ENCODE data around the gene CABCOCO1.

CABCOCO1 gene

GRCh38 chr10:61627266-61627665 is 35.5 kb upstream of the CABCOCO1 start:
- no peak overlapping the region for H3K27ac ChIP-seq
- H3K27me3 ChIP-seq: no peaks in the 10 kb centered on the region
- H3K4me1 ChIP-seq: peaks cover 0 to 30% (median 13%) of the 10 kb centered on the region in 4 donors
- no peaks in the 10 kb centered on the region for H3K36me3 ChIP-seq
- intact Hi-C loops (cut with DNase I; ENCODE audit: low total_unique reads): no loop called here
- TF ChIP-seq CTCF (IDR thresholded peaks at IDR 0.05): no peak
- H3K4me3 ChIP-seq: no peak overlapping the region
- H3K9me3 ChIP-seq: no peaks in the 10 kb centered on the region
- DNase-seq: no peak

- H3K27ac ChIP-seq: peak overlapping the region; percentile 46 to 51
- no peak for TF ChIP-seq CTCF (IDR thresholded peaks at IDR 0.05)
- intact Hi-C loops (cut with DNase I; ENCODE audit: low total_unique reads): no loop called here
- no peak for DNase-seq
- peaks cover 0 to 26% (median 11%) of the 10 kb centered on the region in 4 donors for H3K4me1 ChIP-seq
- H3K4me3 ChIP-seq: no peak overlapping the region
- no peaks in the 10 kb centered on the region for H3K27me3 ChIP-seq
- H3K9me3 ChIP-seq: no peaks in the 10 kb centered on the region
- no peaks in the 10 kb centered on the region for H3K36me3 ChIP-seq
Observed at GRCh38 chr10:61628151-61628874, 34.4 kb upstream of the CABCOCO1 start.

- intact Hi-C loops (cut with DNase I; ENCODE audit: low total_unique reads): no loop called here
- no peak overlapping the region for H3K4me3 ChIP-seq
- peaks cover 0 to 25% (median 10%) of the 10 kb centered on the region in 4 donors for H3K4me1 ChIP-seq
- peak overlapping the region; percentile 46 to 51 for H3K27ac ChIP-seq
- DNase-seq: no peak
- H3K27me3 ChIP-seq: no peaks in the 10 kb centered on the region
- no peak for TF ChIP-seq CTCF (IDR thresholded peaks at IDR 0.05)
- H3K36me3 ChIP-seq: no peaks in the 10 kb centered on the region
- H3K9me3 ChIP-seq: no peaks in the 10 kb centered on the region
Observed at GRCh38 chr10:61628875-61629513, 33.7 kb upstream of the CABCOCO1 start.

- no peaks in the 10 kb centered on the region for H3K9me3 ChIP-seq
- H3K36me3 ChIP-seq: no peaks in the 10 kb centered on the region
- no peak overlapping the region for H3K4me3 ChIP-seq
- no peaks in the 10 kb centered on the region for H3K27me3 ChIP-seq
- peaks cover 0 to 31% (median 10%) of the 10 kb centered on the region in 4 donors for H3K4me1 ChIP-seq
- no peak for TF ChIP-seq CTCF (IDR thresholded peaks at IDR 0.05)
- peak overlapping the region in 1 of 2 donors; percentile 51 for H3K27ac ChIP-seq
- intact Hi-C loops (cut with DNase I; ENCODE audit: low total_unique reads): no loop called here
- no peak for DNase-seq
Observed at GRCh38 chr10:61629576-61629975, 33.2 kb upstream of the CABCOCO1 start.

- intact Hi-C loops (cut with DNase I; ENCODE audit: low total_unique reads): no loop called here
- no peak for TF ChIP-seq CTCF (IDR thresholded peaks at IDR 0.05)
- no peak for DNase-seq
Observed at GRCh38 chr10:61632057-61632670, 30.6 kb upstream of the CABCOCO1 start.

More at GRCh38 chr10:61632057-61632670, 30.6 kb upstream of the CABCOCO1 start:
- H3K9me3 ChIP-seq: no peaks in the 10 kb centered on the region
- H3K4me1 ChIP-seq: peaks cover 0 to 47% (median 16%) of the 10 kb centered on the region in 4 donors
- H3K27me3 ChIP-seq: no peaks in the 10 kb centered on the region
- no peak overlapping the region for H3K27ac ChIP-seq
- no peak overlapping the region for H3K4me3 ChIP-seq
- no peaks in the 10 kb centered on the region for H3K36me3 ChIP-seq

Measured in tibial artery (tissue), 4 donors.